PC-3 (cell line): ENCODE measurements around the gene CYP39A1.

Source experiments
- EZH2 ChIP-seq: fragments of 300-600 bp; sonication (generic); IDR thresholded peaks from one replicate; pipeline ENCODE4 v1.6.1; 2017; ENCODE audit warnings: antibody characterized with exemption, mild to moderate bottlenecking, low read length; ENCODE audit not compliant: unreplicated experiment
- EZH2phosphoT487 ChIP-seq: fragments of 300-600 bp; sonication (generic); IDR thresholded peaks from 2 replicates; pipeline ENCODE4 v1.6.1; 2018; ENCODE audit warnings: mild to moderate bottlenecking, antibody characterized with exemption, low read length, borderline replicate concordance
- TF ChIP-seq, protein P1 (sequence below): fragments of 300-600 bp; sonication (generic); conservative IDR thresholded peaks from 2 replicates; pipeline ENCODE4 v1.5.1; 2017; ENCODE audit warnings: antibody characterized with exemption, low read depth, mild to moderate bottlenecking, low read length

DNA sequence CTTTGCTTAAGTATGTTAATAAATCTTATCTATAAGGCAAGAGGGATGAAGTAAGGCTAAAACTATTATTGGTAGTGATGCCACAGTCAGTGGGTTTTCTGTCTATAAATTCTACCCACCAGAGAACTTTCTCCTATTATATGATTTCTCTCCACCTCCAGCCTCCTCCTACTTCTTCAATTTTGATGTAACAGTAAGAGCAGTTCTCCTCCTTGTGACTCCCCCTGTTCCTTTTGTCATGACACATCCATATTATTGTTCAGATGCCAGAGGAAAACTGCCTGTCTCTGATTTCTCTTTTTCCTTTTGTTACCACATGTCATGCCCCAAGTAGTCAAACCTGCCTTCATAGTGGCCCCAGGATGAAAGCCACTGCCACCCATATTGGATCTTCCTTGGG, 152.2 kb downstream of the CYP39A1 start:
- TF ChIP-seq EZH2, result no peak
- TF ChIP-seq, protein P1, sequence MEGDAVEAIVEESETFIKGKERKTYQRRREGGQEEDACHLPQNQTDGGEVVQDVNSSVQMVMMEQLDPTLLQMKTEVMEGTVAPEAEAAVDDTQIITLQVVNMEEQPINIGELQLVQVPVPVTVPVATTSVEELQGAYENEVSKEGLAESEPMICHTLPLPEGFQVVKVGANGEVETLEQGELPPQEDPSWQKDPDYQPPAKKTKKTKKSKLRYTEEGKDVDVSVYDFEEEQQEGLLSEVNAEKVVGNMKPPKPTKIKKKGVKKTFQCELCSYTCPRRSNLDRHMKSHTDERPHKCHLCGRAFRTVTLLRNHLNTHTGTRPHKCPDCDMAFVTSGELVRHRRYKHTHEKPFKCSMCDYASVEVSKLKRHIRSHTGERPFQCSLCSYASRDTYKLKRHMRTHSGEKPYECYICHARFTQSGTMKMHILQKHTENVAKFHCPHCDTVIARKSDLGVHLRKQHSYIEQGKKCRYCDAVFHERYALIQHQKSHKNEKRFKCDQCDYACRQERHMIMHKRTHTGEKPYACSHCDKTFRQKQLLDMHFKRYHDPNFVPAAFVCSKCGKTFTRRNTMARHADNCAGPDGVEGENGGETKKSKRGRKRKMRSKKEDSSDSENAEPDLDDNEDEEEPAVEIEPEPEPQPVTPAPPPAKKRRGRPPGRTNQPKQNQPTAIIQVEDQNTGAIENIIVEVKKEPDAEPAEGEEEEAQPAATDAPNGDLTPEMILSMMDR, result no peak
- TF ChIP-seq EZH2phosphoT487, result no peak
